ENCODE measurements around the gene MRLN.
"Not testable (repeated sequence)": the region's sequence is repeated elsewhere in the genome, so short reads cannot be mapped to it uniquely, and the experiment has no call there.

DNA sequence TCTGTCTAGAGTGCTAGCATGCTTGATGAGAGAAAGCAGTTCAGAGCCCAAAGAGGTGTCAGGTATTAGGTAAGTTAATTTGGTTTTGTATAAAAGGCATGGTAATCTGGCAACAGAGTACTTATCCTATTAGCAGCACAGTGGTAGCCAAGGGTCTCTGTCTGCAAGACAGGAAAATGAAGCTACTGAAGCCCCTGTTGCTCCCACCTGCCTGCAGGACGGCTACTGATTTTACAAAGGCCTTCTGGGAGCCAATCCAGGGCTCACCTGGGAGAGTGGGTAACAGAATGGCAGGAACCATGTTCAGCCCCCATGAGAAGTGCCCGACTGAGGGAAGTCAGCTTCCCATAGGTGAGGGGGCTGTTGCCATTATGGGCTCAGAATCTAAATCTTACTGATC lies 36.8 kb upstream of the MRLN start:
- TF ChIP-seq, protein P1, sequence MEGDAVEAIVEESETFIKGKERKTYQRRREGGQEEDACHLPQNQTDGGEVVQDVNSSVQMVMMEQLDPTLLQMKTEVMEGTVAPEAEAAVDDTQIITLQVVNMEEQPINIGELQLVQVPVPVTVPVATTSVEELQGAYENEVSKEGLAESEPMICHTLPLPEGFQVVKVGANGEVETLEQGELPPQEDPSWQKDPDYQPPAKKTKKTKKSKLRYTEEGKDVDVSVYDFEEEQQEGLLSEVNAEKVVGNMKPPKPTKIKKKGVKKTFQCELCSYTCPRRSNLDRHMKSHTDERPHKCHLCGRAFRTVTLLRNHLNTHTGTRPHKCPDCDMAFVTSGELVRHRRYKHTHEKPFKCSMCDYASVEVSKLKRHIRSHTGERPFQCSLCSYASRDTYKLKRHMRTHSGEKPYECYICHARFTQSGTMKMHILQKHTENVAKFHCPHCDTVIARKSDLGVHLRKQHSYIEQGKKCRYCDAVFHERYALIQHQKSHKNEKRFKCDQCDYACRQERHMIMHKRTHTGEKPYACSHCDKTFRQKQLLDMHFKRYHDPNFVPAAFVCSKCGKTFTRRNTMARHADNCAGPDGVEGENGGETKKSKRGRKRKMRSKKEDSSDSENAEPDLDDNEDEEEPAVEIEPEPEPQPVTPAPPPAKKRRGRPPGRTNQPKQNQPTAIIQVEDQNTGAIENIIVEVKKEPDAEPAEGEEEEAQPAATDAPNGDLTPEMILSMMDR (optimal IDR thresholded peaks at IDR 0.05 in 1 of 3, IDR thresholded peaks at IDR 0.05 in 1 of 3, conservative IDR thresholded peaks at IDR 0.05 in 1 of 3; ENCODE audit: extremely low read depth in 1 of 3, insufficient read depth in 2 of 3, low read length in 3 of 3): not testable (repeated sequence)
- not testable (repeated sequence) for TF ChIP-seq EZH2 (IDR thresholded peaks at IDR 0.05; ENCODE audit: low read length)
